H1 (cell line): ENCODE measurements around the gene DNAJC11. TPM values are rescaled to one million over a fixed set of nuclear protein-coding genes. Genes with fewer than 3 reads are reported as not detected.

Source experiments
- CTCF ChIA-PET: fragments of 300-600 bp; sonication (Branson Sonifier 250); formaldehyde crosslinking; loops from one replicate; lab custom pipeline; 2021; ENCODE audit not compliant: partially characterized antibody; lab: Charles Lee
- POLR2A ChIA-PET: fragments of 300-600 bp; sonication (Branson Sonifier 250); formaldehyde crosslinking; loops from one replicate; lab custom pipeline; 2021; ENCODE audit warnings: inconsistent platforms; ENCODE audit not compliant: partially characterized antibody; lab: Charles Lee
- DNase-seq, 2 experiments: peaks; one replicate each; pipeline versions ENCODE4 v3.0.0 to v3.0.0-alpha.2; 2010 to 2022; ENCODE audit warnings: low spot score in 2 of 2, low read depth in 1 of 2, mixed read lengths in 1 of 2
- FAIRE-seq: peaks from 2 replicates; lab custom pipeline; 2011; peaks lifted over from hg19 to GRCh38; lab: Jason Lieb, UNC
- H2AFZ ChIP-seq: 2 replicates; pipeline ENCODE4 v1.8.1; 2012; ENCODE audit warnings: low read length, inconsistent platforms
- H2AK5ac ChIP-seq: 2 replicates; pipeline ENCODE4 v1.6.1; 2013; ENCODE audit warnings: low read depth, low read length
- H2BK120ac ChIP-seq: replicated peaks from 2 replicates; pipeline ENCODE3; 2013; ENCODE audit warnings: low read depth, low read length, inconsistent platforms
- H2BK12ac ChIP-seq: 2 replicates; pipeline ENCODE4 v1.6.1; 2013; ENCODE audit warnings: low read depth, low read length
- H2BK15ac ChIP-seq: 2 replicates; pipeline ENCODE4 v1.6.1; 2013; ENCODE audit warnings: low read length
- H2BK20ac ChIP-seq: 2 replicates; pipeline ENCODE4 v1.6.1; 2013; ENCODE audit warnings: low read length
- H2BK5ac ChIP-seq: 2 replicates; pipeline ENCODE4 v1.6.1; 2013; ENCODE audit warnings: low read depth, low read length
- H3K14ac ChIP-seq: 2 replicates; pipeline ENCODE4 v1.6.1; 2013; ENCODE audit warnings: inconsistent platforms; ENCODE audit not compliant: insufficient read length
- H3K18ac ChIP-seq: 2 replicates; pipeline ENCODE4 v1.6.1; 2013; ENCODE audit warnings: low read length; ENCODE audit errors: extremely low read depth
- H3K23ac ChIP-seq: 2 replicates; pipeline ENCODE4 v1.6.1; 2013; ENCODE audit warnings: inconsistent platforms; ENCODE audit not compliant: insufficient read length
- H3K23me2 ChIP-seq: 2 replicates; pipeline ENCODE4 v1.6.1; 2013; ENCODE audit warnings: low read depth, low read length
- H3K27ac ChIP-seq: 2 replicates; pipeline ENCODE4 v1.6.1; 2011; ENCODE audit warnings: low read depth, low read length, inconsistent platforms
- H3K27me3 ChIP-seq, 4 experiments: replicated peaks in 1 of 4; 1 replicate in 1 of 4; 2 replicates in 3 of 4; pipeline versions ENCODE4 v1.6.1 to v1.8.1; 2011 to 2013; ENCODE audit warnings: low read length in 3 of 4, mild to moderate bottlenecking in 3 of 4, inconsistent platforms in 2 of 4, mixed read lengths in 2 of 4, moderate library complexity in 1 of 4; ENCODE audit not compliant: control insufficient read depth in 3 of 4, insufficient read depth in 3 of 4; ENCODE audit errors: extremely low read depth in 1 of 4
- H3K36me3 ChIP-seq, 4 experiments: 2 replicates each; pipeline versions ENCODE4 v1.6.1 to v1.8.1; 2011 to 2013; ENCODE audit warnings: mild to moderate bottlenecking in 4 of 4, low read length in 3 of 4, moderate library complexity in 2 of 4, control low read depth in 1 of 4, inconsistent platforms in 1 of 4; ENCODE audit not compliant: insufficient read depth in 4 of 4, control insufficient read depth in 2 of 4
- H3K4ac ChIP-seq: replicated peaks from 2 replicates; pipeline ENCODE3; 2013; ENCODE audit warnings: low read length, low read depth, mixed read lengths, inconsistent platforms; ENCODE audit not compliant: insufficient read length
- H3K4me1 ChIP-seq, 4 experiments: replicated peaks in 1 of 4; 1 replicate in 1 of 4; 2 replicates in 3 of 4; pipeline versions ENCODE4 v1.6.1 to v1.8.1; 2011 to 2013; ENCODE audit warnings: low read length in 3 of 4, inconsistent platforms in 2 of 4, mixed read lengths in 1 of 4; ENCODE audit not compliant: insufficient read depth in 4 of 4, control insufficient read depth in 3 of 4
- H3K4me2 ChIP-seq, 2 experiments: 2 replicates each; pipeline versions ENCODE4 v1.6.1 to v1.8.1; 2011 to 2013; ENCODE audit warnings: low read depth in 2 of 2, low read length in 2 of 2, control low read depth in 1 of 2, inconsistent platforms in 1 of 2, mild to moderate bottlenecking in 1 of 2; ENCODE audit not compliant: insufficient read depth in 1 of 2
- H3K4me3 ChIP-seq, 4 experiments: fragments of 200-600, 300-600 bp in 1 of 4; sonication (generic), shearing (Covaris generic), sonication (Bioruptor Twin) in 1 of 4; 2 replicates each; pipeline versions ENCODE4 v1.5.1 to v1.8.1; 2011 to 2016; ENCODE audit warnings: low read length in 4 of 4, low read depth in 3 of 4, control low read depth in 2 of 4, inconsistent platforms in 2 of 4, mild to moderate bottlenecking in 2 of 4, mixed read lengths in 1 of 4, moderate library complexity in 1 of 4; ENCODE audit not compliant: insufficient read depth in 2 of 4; ENCODE audit errors: extremely low read depth in 1 of 4
- H3K56ac ChIP-seq: replicated peaks from 2 replicates; pipeline ENCODE3; 2013; ENCODE audit warnings: low read depth, mild to moderate bottlenecking, mixed read lengths, low read length, inconsistent platforms; ENCODE audit not compliant: insufficient read length
- H3K79me1 ChIP-seq: 2 replicates; pipeline ENCODE4 v1.6.1; 2013; ENCODE audit warnings: low read depth, low read length, control low read depth
- H3K79me2 ChIP-seq, 2 experiments: 2 replicates each; pipeline versions ENCODE4 v1.6.1 to v1.8.1; 2012 to 2013; ENCODE audit warnings: low read length in 2 of 2, mild to moderate bottlenecking in 2 of 2, inconsistent platforms in 1 of 2; ENCODE audit not compliant: insufficient read depth in 2 of 2, control insufficient read depth in 1 of 2
- H3K9ac ChIP-seq, 4 experiments: replicated peaks in 1 of 4; 1 replicate in 1 of 4; 2 replicates in 3 of 4; pipeline versions ENCODE4 v1.6.1 to v1.8.1; 2011 to 2013; ENCODE audit warnings: low read depth in 3 of 4, low read length in 3 of 4, control low read depth in 2 of 4, mild to moderate bottlenecking in 2 of 4, moderate library complexity in 2 of 4, inconsistent platforms in 1 of 4; ENCODE audit errors: extremely low read depth in 1 of 4
- H3K9me3 ChIP-seq, 2 experiments: 2 replicates each; pipeline versions ENCODE4 v1.6.1 to v1.8.1; 2012 to 2013; ENCODE audit warnings: mild to moderate bottlenecking in 2 of 2, moderate library complexity in 2 of 2, control low read depth in 1 of 2, inconsistent platforms in 1 of 2, low read depth in 1 of 2, low read length in 1 of 2, mixed read lengths in 1 of 2; ENCODE audit not compliant: insufficient read depth in 2 of 2
- H4K20me1 ChIP-seq, 2 experiments: replicated peaks in 1 of 2; 2 replicates each; pipeline versions ENCODE3 to v1.8.1; 2011 to 2013; ENCODE audit warnings: inconsistent platforms in 2 of 2, low read length in 2 of 2, mild to moderate bottlenecking in 1 of 2; ENCODE audit not compliant: insufficient read depth in 2 of 2, control insufficient read depth in 1 of 2
- H4K5ac ChIP-seq: 2 replicates; pipeline ENCODE4 v1.6.1; 2013; ENCODE audit warnings: low read length, low read depth, mixed read lengths, inconsistent platforms; ENCODE audit not compliant: insufficient read length
- H4K8ac ChIP-seq: 2 replicates; pipeline ENCODE4 v1.8.0; 2013; ENCODE audit warnings: mild to moderate bottlenecking, moderate library complexity, low read length, inconsistent platforms; ENCODE audit not compliant: insufficient read depth; ENCODE audit errors: extremely low read depth
- H4K91ac ChIP-seq: replicated peaks from 2 replicates; pipeline ENCODE3; 2013; ENCODE audit warnings: low read length, mixed read lengths, inconsistent platforms; ENCODE audit not compliant: insufficient read length
- CEBPB ChIP-seq: IDR thresholded peaks from 2 replicates; pipeline ENCODE4 v1.6.1; 2012; ENCODE audit warnings: low read depth, low read length
- POLR2A ChIP-seq, 2 experiments: IDR thresholded peaks; 1 replicate in 1 of 2; 2 replicates in 1 of 2; pipeline ENCODE4 v1.6.1; 2011; ENCODE audit warnings: low read depth in 2 of 2, low read length in 2 of 2, mild to moderate bottlenecking in 2 of 2; ENCODE audit errors: control extremely low read depth in 1 of 2
- SUZ12 ChIP-seq: fragments of 200-600 bp; sonication (generic); IDR thresholded peaks from 2 replicates; pipeline ENCODE4 v1.6.1; 2012; ENCODE audit warnings: mild to moderate bottlenecking, inconsistent platforms, low read length, moderate library complexity, mixed read lengths
- WGBS, 2 experiments: shearing (Covaris generic) in 1 of 2; methylation state at CpG; one replicate each; pipeline versions ENCODE4 v1.1.6 to v1.1.7; 2013 to 2015; ENCODE audit warnings: low lambda C conversion rate in 2 of 2, mixed read lengths in 2 of 2, inconsistent platforms in 1 of 2, low coverage in 1 of 2, missing lambda C conversion rate in 1 of 2; ENCODE audit not compliant: insufficient replicate concordance in 2 of 2, insufficient coverage in 1 of 2, insufficient read length in 1 of 2; ENCODE audit errors: extremely low coverage in 1 of 2, missing lambda C conversion rate in 1 of 2; 5-methylcytosine and 5-hydroxymethylcytosine counted together
- polyA plus RNA-seq, 7 experiments: library from polyadenylated mRNA; depleted of rRNA in 3 of 7; stranded (reverse) in 5 of 7; unstranded in 2 of 7; fragments of >200 nt in 5 of 7; fragments of 200-250 nt in 2 of 7; gene quantifications; 1 replicate in 5 of 7; 2 replicates in 1 of 7; 4 replicates in 1 of 7; pipeline versions ENCODE4 v1.2.1 to v1.2.3, GENCODE V29; 2011 to 2013; ENCODE audit warnings: missing spikeins in 2 of 7, mixed read lengths in 2 of 7
- total RNA-seq: library from RNA; stranded (reverse); fragmentation: NEBNext Ultra II Directional; extraction: Animal tissue kit (Norgen Biotek cat#: 25700); gene quantifications from 2 replicates; pipeline ENCODE4 v1.2.1, GENCODE V29; 2021

The DNAJC11 gene
- total and polyA plus RNA-seq, 2 of the 8 experiments (the other 6 are each of a cell fraction or from before 2014, with no cell fraction given): 43.9 to 90.9 TPM

DNA sequence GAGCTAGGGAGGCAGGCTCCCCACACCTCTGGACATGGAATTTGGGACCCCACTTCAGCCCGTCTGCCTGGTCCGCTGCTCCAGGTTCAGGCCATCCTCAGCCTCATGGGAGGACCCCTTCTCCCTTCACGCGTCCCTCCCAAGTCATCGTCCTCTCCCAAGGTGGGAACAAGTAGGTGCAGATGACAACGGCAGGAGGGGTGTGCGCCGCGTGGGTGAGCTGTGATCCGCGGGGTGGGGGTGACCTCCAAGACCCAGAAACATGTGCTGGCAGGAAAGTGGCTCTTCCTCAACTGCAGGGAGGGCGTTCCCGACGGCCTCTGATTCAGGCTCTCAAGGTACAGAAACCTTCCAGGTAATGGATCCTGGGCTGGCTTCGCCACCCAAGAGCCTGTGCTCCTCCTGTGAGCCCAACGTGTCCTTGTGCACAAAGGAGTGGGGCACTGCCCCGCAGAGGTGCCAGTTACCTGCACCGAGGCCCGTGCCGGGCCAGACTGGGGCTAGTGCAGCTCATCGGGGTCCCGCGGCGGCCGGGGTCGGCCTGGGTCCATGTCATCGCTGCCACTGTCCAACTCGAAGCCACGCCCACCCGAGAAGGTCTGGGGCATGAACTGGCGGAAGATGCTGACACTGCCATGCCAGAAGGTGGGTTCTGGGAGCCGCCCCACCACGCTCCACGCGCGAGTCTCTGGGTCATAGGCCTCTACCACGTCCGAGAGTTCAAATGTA is 108.6 kb downstream of the DNAJC11 start:
- H3K9me3 ChIP-seq: no peaks in the 10 kb centered on the region
- no peaks in the 10 kb centered on the region for H3K4me1 ChIP-seq
- peaks cover 3 to 54% (median 32%) of the 10 kb centered on the region in 4 experiments for H3K36me3 ChIP-seq
- H3K4me2 ChIP-seq: no peak overlapping the region
- no peaks in the 10 kb centered on the region for H3K23me2 ChIP-seq
- peaks cover 0 to 16% of the 10 kb centered on the region in 2 experiments; a peak in 1 of 4 replicates for H3K79me2 ChIP-seq
- WGBS, 2 experiments: 95% methylated on average over 36 of the region's 38 CpGs; no CpG with 5 or more reads in 1 of the 2 experiments
- no peak overlapping the region for H3K4ac ChIP-seq
- ChIA-PET POLR2A (interaction anchor here (0.9 to 17.4 kb wide), 4 partner anchors 7 to 46 kb away, joined by 3 to 196 read pairs (median 6); partner anchors contain the start of gene KLHL21), CTCF (interaction anchor here (0.8 to 1.7 kb wide), 3 partner anchors 11 to 121 kb away, joined by 3 to 4 read pairs (median 4); no protein-coding TSS in a partner anchor)
- no peak overlapping the region for H2AK5ac ChIP-seq
- no peak overlapping the region for H3K56ac ChIP-seq
- TF ChIP-seq SUZ12 (no peak), CEBPB (no peak), POLR2A (IDR thresholded peaks at IDR 0.05; ENCODE audit: control extremely low read depth in 1 of 2, low read depth in 2 of 2, low read length in 2 of 2) (0 out of 3 replicates have a peak, but pooled peaks of 1 of the 2 experiments have one; percentile 37)
- FAIRE-seq (no peak), DNase-seq (no peak)
- no peak overlapping the region for H4K91ac ChIP-seq
- H2BK5ac ChIP-seq: no peak overlapping the region
- no peak overlapping the region for H3K23ac ChIP-seq
- H3K27me3 ChIP-seq: no peaks in the 10 kb centered on the region
- H3K79me1 ChIP-seq: no peaks in the 10 kb centered on the region
- no peak overlapping the region for H3K18ac ChIP-seq
- H2BK120ac ChIP-seq: no peak overlapping the region
- no peak overlapping the region for H3K4me3 ChIP-seq
- H2BK15ac ChIP-seq: no peak overlapping the region
- no peak overlapping the region for H3K14ac ChIP-seq
- no peak overlapping the region for H4K5ac ChIP-seq
- H2BK20ac ChIP-seq: no peak overlapping the region
- H3K9ac ChIP-seq: no peak overlapping the region
- no peak overlapping the region for H4K8ac ChIP-seq
- no peak overlapping the region for H2BK12ac ChIP-seq
- H4K20me1 ChIP-seq: peaks cover 13 to 40% of the 10 kb centered on the region in 2 experiments
- H3K27ac ChIP-seq: no peak overlapping the region
- H2AFZ ChIP-seq: no peak overlapping the region
